ENCODE data around the gene FOXF2. TPM values are rescaled to one million over a fixed set of nuclear protein-coding genes. Genes with fewer than 3 reads are reported as not detected.

Gene FOXF2
- polyA plus RNA-seq, 1 donor, result 0.90 TPM

DNA sequence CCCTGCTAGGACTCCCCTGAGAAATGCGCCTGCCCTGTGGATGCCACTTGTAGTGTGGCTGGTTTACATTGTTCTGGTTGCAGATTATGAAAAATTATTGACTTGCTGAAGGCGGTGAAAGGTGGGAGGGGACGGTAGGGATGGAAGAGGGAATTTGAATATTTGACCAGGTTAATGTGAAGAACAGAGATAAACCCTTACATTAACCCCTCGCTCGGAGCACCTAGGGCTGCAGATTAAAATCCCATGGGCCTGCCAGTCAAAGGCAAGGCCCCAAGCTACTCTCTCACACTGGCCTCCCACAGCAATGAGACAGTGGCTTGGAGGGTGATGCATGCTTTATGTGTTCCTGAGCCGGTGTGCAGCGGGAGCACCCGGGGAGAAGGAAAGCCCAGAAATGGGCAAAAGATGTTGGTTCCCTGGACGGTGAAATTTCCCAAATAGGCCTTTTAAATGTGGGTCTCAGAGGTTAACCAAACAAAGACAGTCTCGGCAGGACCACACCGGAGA, 2.5 kb downstream of the FOXF2 start:
- DNase-seq, result no peak

GRCh38 chr6:1392813-1393640, 3.7 kb downstream of the FOXF2 start:
- DNase-seq, result no peak

DNA sequence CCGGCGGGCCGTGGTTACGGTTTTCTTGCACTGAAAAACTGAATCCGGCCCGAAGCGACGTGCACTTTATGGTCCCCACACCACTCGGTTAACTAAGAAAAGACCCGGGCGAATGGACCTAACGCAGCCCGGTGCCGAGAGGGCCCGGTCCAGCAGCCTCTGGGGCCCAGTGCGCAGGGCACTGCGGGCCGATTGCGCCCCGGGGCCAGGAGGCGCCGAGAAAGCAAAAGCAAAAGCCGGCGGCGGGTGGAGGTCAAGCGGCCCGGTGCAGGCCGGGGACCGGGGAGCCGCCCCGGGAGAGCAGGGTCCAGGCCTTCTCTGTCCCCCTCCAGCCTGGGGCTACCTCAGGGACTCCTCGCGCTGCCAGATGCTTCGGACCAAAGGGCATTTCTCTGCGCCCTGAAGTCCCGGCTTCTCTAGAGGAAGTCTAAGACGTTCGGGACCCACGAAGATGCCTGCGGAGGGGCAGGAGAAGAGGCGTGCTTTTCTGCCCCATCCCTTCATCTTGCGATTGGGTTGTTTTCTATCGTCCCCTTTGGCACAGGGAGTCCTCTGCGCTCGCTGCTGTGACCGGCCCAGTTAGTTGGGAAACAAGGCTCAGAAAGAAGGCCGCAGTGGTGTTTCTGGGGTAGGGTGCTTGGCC, 4.4 kb downstream of the FOXF2 start:
- no peak for DNase-seq

- no peak for DNase-seq
Observed at GRCh38 chr6:1394514-1395463, 5.4 kb downstream of the FOXF2 start.

DNA sequence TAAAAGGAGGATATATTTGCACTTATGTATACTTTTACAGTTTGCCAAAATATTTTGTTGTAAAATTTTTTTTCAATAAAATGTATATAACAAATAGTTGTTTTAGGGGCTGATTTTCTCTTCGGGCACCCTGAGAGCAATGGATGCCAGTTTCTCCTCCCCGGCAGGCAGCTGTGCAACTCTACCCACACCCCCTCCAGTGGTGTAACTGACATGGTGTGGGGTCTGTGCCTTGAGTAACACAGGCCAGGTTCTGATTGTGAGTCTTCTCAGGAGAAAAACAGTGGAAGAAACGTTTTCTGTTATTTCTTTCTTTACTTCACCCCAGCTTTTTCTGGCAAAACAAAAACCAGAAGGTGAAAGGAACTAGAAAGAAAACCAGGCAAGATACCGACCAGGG, 6.1 kb downstream of the FOXF2 start:
- no peak for DNase-seq

GRCh38 chr6:1395941-1396908, 6.8 kb downstream of the FOXF2 start:
- DNase-seq, result no peak

GRCh38 chr6:1396952-1397868, 7.8 kb downstream of the FOXF2 start:
- DNase-seq, result peak; percentile 81

DNA sequence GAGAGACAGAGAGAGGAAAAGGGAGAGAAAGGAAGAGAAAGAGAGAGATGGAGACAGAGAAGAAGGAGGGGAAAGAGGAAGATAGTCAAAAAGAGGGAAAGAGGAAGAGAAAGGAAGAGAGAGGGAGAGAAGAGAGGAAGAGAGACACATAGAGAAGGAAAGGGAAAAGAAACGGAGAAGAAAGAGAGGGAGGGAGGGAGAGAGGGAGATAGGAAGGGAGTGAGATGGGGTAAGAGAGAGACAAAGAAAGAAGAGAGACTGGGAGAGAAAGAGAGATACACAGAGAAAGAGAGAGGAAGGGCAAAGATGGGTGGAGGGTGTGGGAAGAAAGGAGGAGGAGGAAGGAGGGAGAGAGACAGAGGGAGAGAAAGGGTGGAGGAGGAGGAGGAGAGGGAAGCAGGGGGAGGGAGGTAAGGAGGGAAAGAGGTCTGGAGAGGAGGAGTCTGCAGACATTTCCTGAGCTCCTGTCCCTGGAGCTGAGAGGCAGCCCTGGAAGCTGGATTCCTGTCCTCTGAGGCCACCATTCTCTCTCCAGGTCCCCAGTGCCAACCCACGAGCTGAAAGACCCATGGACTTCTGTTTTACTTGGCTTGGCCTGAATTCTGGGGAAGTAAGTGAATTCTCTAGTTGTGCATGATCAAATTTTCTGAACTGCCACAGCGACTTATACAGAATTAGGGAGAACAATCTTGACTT, 9.9 kb downstream of the FOXF2 start:
- DNase-seq, result no peak

DNA sequence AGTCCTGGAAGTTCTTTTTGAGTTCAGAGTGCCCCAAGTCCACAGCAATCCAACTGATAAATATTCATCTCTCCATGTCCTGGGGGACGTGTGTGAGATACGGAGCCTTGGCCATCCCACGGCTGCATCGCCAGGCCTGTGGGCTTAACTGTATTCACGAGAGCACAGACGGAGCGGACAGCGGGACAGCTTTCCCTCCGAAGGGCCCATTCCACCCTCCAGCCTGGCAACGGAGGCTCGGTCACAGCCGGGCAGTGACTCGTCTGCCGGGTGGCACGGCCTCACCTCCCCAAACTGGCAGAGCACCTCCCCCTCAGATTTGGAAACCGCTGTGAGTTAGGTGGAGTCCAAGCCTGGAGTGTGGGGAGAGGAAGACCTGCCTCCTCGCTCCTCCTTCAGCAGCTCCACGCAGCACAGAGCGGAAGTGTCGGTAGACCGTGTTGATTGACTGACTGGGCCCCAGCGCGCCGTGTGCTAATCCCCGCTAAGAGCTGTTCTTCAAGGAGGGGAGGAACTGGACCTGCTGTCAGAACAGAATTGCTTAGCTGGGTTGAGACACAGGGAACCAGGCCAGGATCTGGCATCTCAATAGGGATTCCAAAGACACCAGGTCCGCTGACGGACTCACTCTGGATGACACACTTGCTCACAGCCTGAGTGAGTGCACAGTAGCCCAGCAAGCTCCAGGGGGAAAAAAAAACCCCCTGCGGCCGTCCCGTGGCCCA, 10.9 kb downstream of the FOXF2 start:
- DNase-seq, result no peak

- DNase-seq, result no peak
Observed at GRCh38 chr6:1402369-1402768, 13.0 kb downstream of the FOXF2 start.

- no peak for DNase-seq
Observed at GRCh38 chr6:1402868-1403267, 13.5 kb downstream of the FOXF2 start.

GRCh38 chr6:1403851-1404712, 14.7 kb downstream of the FOXF2 start:
- DNase-seq, result no peak

- no peak for DNase-seq
Observed at GRCh38 chr6:1404713-1405098, 15.3 kb downstream of the FOXF2 start.

GRCh38 chr6:1405221-1405620, 15.8 kb downstream of the FOXF2 start:
- DNase-seq, result no peak

- no peak for DNase-seq
Observed at GRCh38 chr6:1406306-1407072, 17.1 kb downstream of the FOXF2 start.

- DNase-seq, result no peak
Observed at GRCh38 chr6:1407499-1407990, 18.2 kb downstream of the FOXF2 start.
